HUES64 (cell line): ENCODE results near the gene GRID2IP.
"Not testable (repeated sequence)": the region's sequence is repeated elsewhere in the genome, so short reads cannot be mapped to it uniquely, and the experiment has no call there.

Experiments
- H3K27ac ChIP-seq: 2 replicates; pipeline ENCODE4 v1.7.0; 2013; ENCODE audit warnings: low read depth, low read length, inconsistent platforms
- H3K27me3 ChIP-seq: 2 replicates; pipeline ENCODE4 v1.6.1; 2013; ENCODE audit warnings: mild to moderate bottlenecking, low read length; ENCODE audit not compliant: insufficient read depth
- H3K36me3 ChIP-seq: 2 replicates; pipeline ENCODE4 v1.6.1; 2013; ENCODE audit warnings: mild to moderate bottlenecking, low read length; ENCODE audit not compliant: insufficient read depth
- H3K4me1 ChIP-seq: 2 replicates; pipeline ENCODE4 v1.6.1; 2013; ENCODE audit warnings: mild to moderate bottlenecking, low read length, moderate library complexity; ENCODE audit not compliant: insufficient read depth
- H3K4me3 ChIP-seq: 2 replicates; pipeline ENCODE4 v1.5.1; 2013; ENCODE audit warnings: mild to moderate bottlenecking, low read length, moderate library complexity
- H3K9ac ChIP-seq: 2 replicates; pipeline ENCODE4 v1.6.1; 2013; ENCODE audit warnings: mild to moderate bottlenecking, low read depth, low read length
- H3K9me3 ChIP-seq: 2 replicates; pipeline ENCODE4 v1.6.1; 2013; ENCODE audit warnings: low read depth, low read length; ENCODE audit not compliant: insufficient read depth
- WGBS: fragments of 150-250, 120-280 bp; methylation state at CpG from one replicate; pipeline ENCODE4 v1.1.7; 2013; ENCODE audit warnings: missing lambda C conversion rate; 5-methylcytosine and 5-hydroxymethylcytosine counted together

The GRID2IP gene

GRCh38 chr7:6577369-6578113, 26.3 kb upstream of the GRID2IP start, which contains the start of gene ZDHHC4:
ZDHHC4 (plus strand) TSS chr7:6577454; CDS start chr7:6580562, 3,108 bp downstream.
- WGBS = 22% methylated on average over 48 of the region's 51 CpGs
- Histone ChIP-seq H3K4me1 (no peaks in the 10 kb centered on the region), H3K4me3 (peak within 1 kb of the TSS; percentile 74), H3K9ac (peak within 1 kb of the TSS; percentile 92), H3K9me3 (no peaks in the 10 kb centered on the region), H3K27me3 (no peaks in the 10 kb centered on the region), H3K36me3 (peaks cover 29% of the 10 kb centered on the region), H3K27ac (peak within 1 kb of the TSS; percentile 95)

- H3K4me1 ChIP-seq, H3K27me3 ChIP-seq, H3K9me3 ChIP-seq: not testable (repeated sequence)
- peak overlapping the region; percentile 92 for H3K9ac ChIP-seq
- peak overlapping the region; percentile 95 for H3K27ac ChIP-seq
- peaks cover 23% of the 10 kb centered on the region for H3K36me3 ChIP-seq
- 26% methylated on average over 10 of the region's 14 CpGs for WGBS
- peak overlapping the region; percentile 74 for H3K4me3 ChIP-seq
Observed at GRCh38 chr7:6576867-6577368, 25.7 kb upstream of the GRID2IP start.

GRCh38 chr7:6576024-6576866, 25.0 kb upstream of the GRID2IP start:
- H3K4me3 ChIP-seq = peak overlapping the region; percentile 74; the same call in 1 of the 2 replicates

GRCh38 chr7:6575281-6576023, 24.2 kb upstream of the GRID2IP start:
- Histone ChIP-seq H3K4me1 (no peaks in the 10 kb centered on the region), H3K4me3 (no peak overlapping the region), H3K36me3 (peaks cover 8% of the 10 kb centered on the region), H3K27me3 (no peaks in the 10 kb centered on the region), H3K9ac (no peak overlapping the region), H3K27ac (no peak overlapping the region), H3K9me3 (no peaks in the 10 kb centered on the region)
- WGBS = 88% methylated on average over 9 of the region's 9 CpGs

More at GRCh38 chr7:6576024-6576866, 25.0 kb upstream of the GRID2IP start:
- peaks cover 16% of the 10 kb centered on the region for H3K36me3 ChIP-seq
- WGBS = 86% methylated on average over 13 of the region's 14 CpGs
- H3K9ac ChIP-seq = no peak overlapping the region
- H3K9me3 ChIP-seq = no peaks in the 10 kb centered on the region
- no peak overlapping the region for H3K27ac ChIP-seq
- H3K27me3 ChIP-seq = no peaks in the 10 kb centered on the region
- H3K4me1 ChIP-seq = no peaks in the 10 kb centered on the region

GRCh38 chr7:6571160-6571779, 20.0 kb upstream of the GRID2IP start:
- H3K36me3 ChIP-seq = no peaks in the 10 kb centered on the region
- no peaks in the 10 kb centered on the region for H3K9me3 ChIP-seq
- 89% methylated on average over 7 of the region's 7 CpGs for WGBS
- no peaks in the 10 kb centered on the region for H3K27me3 ChIP-seq
- no peaks in the 10 kb centered on the region for H3K4me1 ChIP-seq
- H3K4me3 ChIP-seq = no peak overlapping the region
- H3K27ac ChIP-seq = no peak overlapping the region
- H3K9ac ChIP-seq = no peak overlapping the region

GRCh38 chr7:6567886-6568285, 16.6 kb upstream of the GRID2IP start:
- Histone ChIP-seq H3K4me1 (no peaks in the 10 kb centered on the region), H3K27me3 (no peaks in the 10 kb centered on the region), H3K4me3 (no peak overlapping the region), H3K36me3 (no peaks in the 10 kb centered on the region), H3K27ac (no peak overlapping the region), H3K9ac (no peak overlapping the region), H3K9me3 (no peaks in the 10 kb centered on the region)
- whole genome bisulfite sequencing = 97% methylated on average over 2 of the region's 3 CpGs

GRCh38 chr7:6565655-6566054, 14.4 kb upstream of the GRID2IP start:
- Histone ChIP-seq H3K4me1 (no peaks in the 10 kb centered on the region), H3K9ac (no peak overlapping the region), H3K36me3 (no peaks in the 10 kb centered on the region), H3K27ac (no peak overlapping the region), H3K9me3 (no peaks in the 10 kb centered on the region), H3K27me3 (no peaks in the 10 kb centered on the region), H3K4me3 (no peak overlapping the region)
- WGBS = 89% methylated on average over 4 of the region's 4 CpGs

- WGBS = 93% methylated on average over 12 of the region's 12 CpGs
- Histone ChIP-seq H3K9me3 (no peaks in the 10 kb centered on the region), H3K4me3 (no peak overlapping the region)
Observed at GRCh38 chr7:6563936-6564770, 12.9 kb upstream of the GRID2IP start.

GRCh38 chr7:6562106-6562505, 10.8 kb upstream of the GRID2IP start:
- no peak overlapping the region for H3K27ac ChIP-seq
- H3K27me3 ChIP-seq = no peaks in the 10 kb centered on the region
- WGBS = no CpG with 5 or more reads among the region's 1 CpG
- H3K4me3 ChIP-seq = no peak overlapping the region
- H3K4me1 ChIP-seq = no peaks in the 10 kb centered on the region; the same call in 1 of the 2 replicates
- no peaks in the 10 kb centered on the region for H3K36me3 ChIP-seq
- no peaks in the 10 kb centered on the region for H3K9me3 ChIP-seq
- H3K9ac ChIP-seq = no peak overlapping the region

More at GRCh38 chr7:6563936-6564770, 12.9 kb upstream of the GRID2IP start:
- Histone ChIP-seq H3K27me3 (no peaks in the 10 kb centered on the region), H3K9ac (no peak overlapping the region), H3K4me1 (no peaks in the 10 kb centered on the region; the same call in 1 of the 2 replicates), H3K27ac (no peak overlapping the region), H3K36me3 (no peaks in the 10 kb centered on the region)

GRCh38 chr7:6559896-6560295, 8.6 kb upstream of the GRID2IP start:
- Histone ChIP-seq H3K27ac (no peak overlapping the region), H3K4me3 (no peak overlapping the region), H3K27me3 (no peaks in the 10 kb centered on the region), H3K4me1 (no peaks in the 10 kb centered on the region; the same call in 1 of the 2 replicates), H3K36me3 (no peaks in the 10 kb centered on the region), H3K9me3 (no peaks in the 10 kb centered on the region), H3K9ac (no peak overlapping the region)
- 29% methylated on average over 2 of the region's 3 CpGs for WGBS
